CD4-positive, alpha-beta memory T cell (primary cell): ENCODE data around the gene STAT3. TPM values are rescaled to one million over a fixed set of nuclear protein-coding genes. Genes with fewer than 3 reads are reported as not detected.

Source experiments
- polyA plus RNA-seq, 2 donors: library from polyadenylated mRNA; unstranded; fragments of 300-500 nt; fragmentation: Illumina TruSeq; gene quantifications; one replicate each; pipeline ENCODE4 v1.2.3, GENCODE V29; 2021
- total RNA-seq, 2 experiments: library from RNA; stranded (reverse); gene quantifications; one replicate each; pipeline ENCODE4 v1.2.3, GENCODE V29; 2021

Gene STAT3
- total and polyA plus RNA-seq, 4 experiments from 2014 or later = 103 to 147 (median 130) TPM

Other genes with a start within 250 kb of the STAT3 start
- 10 to 100 TPM; 77.7 to 80.6 TPM for gene RAB5C, start 233.5 kb downstream of the STAT3 start, total RNA-seq
- 10 to 100 TPM; 63.4 to 73.1 TPM for gene RAB5C, start 233.5 kb downstream of the STAT3 start, polyA plus RNA-seq
- gene KCNH4, start 207.3 kb downstream of the STAT3 start, total RNA-seq = under 1 TPM; 0.09 to 0.11 TPM
- not detected for gene KCNH4, start 207.3 kb downstream of the STAT3 start, polyA plus RNA-seq
- gene HCRT, start 203.0 kb downstream of the STAT3 start, total RNA-seq = not detected
- gene HCRT, start 203.0 kb downstream of the STAT3 start, polyA plus RNA-seq = not detected
- 10 to 100 TPM; 23.9 to 25.3 TPM for gene GHDC, start 193.9 kb downstream of the STAT3 start, total RNA-seq
- 10 to 100 TPM; 12.9 to 17.9 TPM for gene GHDC, start 193.9 kb downstream of the STAT3 start, polyA plus RNA-seq
- gene STAT5B, start 112.1 kb downstream of the STAT3 start, total RNA-seq = 100 to 1,000 TPM; 244 to 261 TPM
- gene STAT5B, start 112.1 kb downstream of the STAT3 start, polyA plus RNA-seq = 100 to 1,000 TPM in 1 of 2 donors, 10 to 100 TPM in 1; 91.3 to 146 TPM
- 100 to 1,000 TPM; 130 to 133 TPM for gene STAT5A, start 99.9 kb downstream of the STAT3 start, total RNA-seq
- gene STAT5A, start 99.9 kb downstream of the STAT3 start, polyA plus RNA-seq = 10 to 100 TPM; 66.7 to 94.6 TPM
- under 1 TPM; 0.52 to 0.61 TPM for gene CAVIN1, start 34.8 kb upstream of the STAT3 start, total RNA-seq
- 1 to 10 TPM in 1 of 2 donors, not detected in 1; 1.5 TPM for gene CAVIN1, start 34.8 kb upstream of the STAT3 start, polyA plus RNA-seq
- gene ATP6V0A1, start 70.4 kb upstream of the STAT3 start, total RNA-seq = 10 to 100 TPM; 13.1 to 15.9 TPM
- 1 to 10 TPM; 3.9 to 6.4 TPM for gene ATP6V0A1, start 70.4 kb upstream of the STAT3 start, polyA plus RNA-seq
- gene NAGLU, start 147.8 kb upstream of the STAT3 start, total RNA-seq = 10 to 100 TPM; 20.6 to 22.8 TPM
- gene NAGLU, start 147.8 kb upstream of the STAT3 start, polyA plus RNA-seq = 10 to 100 TPM in 1 of 2 donors, 1 to 10 TPM in 1; 8.5 to 15.5 TPM
- gene HSD17B1, start 164.5 kb upstream of the STAT3 start, total RNA-seq = 1 to 10 TPM; 1.2 TPM
- gene HSD17B1, start 164.5 kb upstream of the STAT3 start, polyA plus RNA-seq = under 1 TPM; 0.07 to 0.88 TPM
- gene COASY, start 173.7 kb upstream of the STAT3 start, total RNA-seq = 10 to 100 TPM; 65.2 to 71.1 TPM
- gene COASY, start 173.7 kb upstream of the STAT3 start, polyA plus RNA-seq = 10 to 100 TPM; 44.6 to 66.0 TPM
- gene MLX, start 178.7 kb upstream of the STAT3 start, total RNA-seq = 10 to 100 TPM; 73.3 to 73.7 TPM
- 10 to 100 TPM; 38.1 to 53.6 TPM for gene MLX, start 178.7 kb upstream of the STAT3 start, polyA plus RNA-seq
- 1 to 10 TPM; 3.4 to 4.5 TPM for gene PSMC3IP, start 189.3 kb upstream of the STAT3 start, total RNA-seq
- 1 to 10 TPM in 1 of 2 donors, under 1 TPM in 1; 0.93 to 1.9 TPM for gene PSMC3IP, start 189.3 kb upstream of the STAT3 start, polyA plus RNA-seq
- 100 to 1,000 TPM; 128 to 134 TPM for gene RETREG3, start 220.9 kb upstream of the STAT3 start, total RNA-seq
- gene RETREG3, start 220.9 kb upstream of the STAT3 start, polyA plus RNA-seq = 100 to 1,000 TPM; 106 to 123 TPM
- gene TUBG1, start 221.2 kb upstream of the STAT3 start, total RNA-seq = 10 to 100 TPM; 13.6 to 16.5 TPM
- 10 to 100 TPM in 1 of 2 donors, 1 to 10 TPM in 1; 6.4 to 12.8 TPM for gene TUBG1, start 221.2 kb upstream of the STAT3 start, polyA plus RNA-seq